Measurements from ENCODE around the gene BUB1B.
"Not testable (repeated sequence)": the region's sequence is repeated elsewhere in the genome, so short reads cannot be mapped to it uniquely, and the experiment has no call there.

The BUB1B gene

GRCh38 chr15:40121911-40122638 lies 38.8 kb upstream of the BUB1B start:
- Histone ChIP-seq H3K9me2 (replicated peaks; ENCODE audit: insufficient read depth, low read length) (no peaks in the 10 kb centered on the region), H3K36me3 (replicated peaks; ENCODE audit: insufficient read depth, low read length) (no peaks in the 10 kb centered on the region), H3K9me3 (replicated peaks; ENCODE audit: insufficient read depth, low read length) (no peaks in the 10 kb centered on the region), H3K27me3 (replicated peaks; ENCODE audit: insufficient read depth, low read length) (no peaks in the 10 kb centered on the region), H3K4me1 (ENCODE audit: low read length) (no peaks in the 10 kb centered on the region), H3K4me2 (ENCODE audit: low read depth, low read length) (no peak overlapping the region), H2AFZ (ENCODE audit: low read length) (no peak overlapping the region), H3K79me2 (ENCODE audit: low read length) (no peaks in the 10 kb centered on the region), H3K4me3 (ENCODE audit: low read length) (no peak overlapping the region), H4K20me1 (ENCODE audit: insufficient read depth, low read length) (no peaks in the 10 kb centered on the region), H3K27ac (ENCODE audit: low read length) (no peak overlapping the region), H3F3A (ENCODE audit: insufficient read depth, low read length) (no peaks in the 10 kb centered on the region), H3K9ac (ENCODE audit: low read length) (no peak overlapping the region)
- DNase-seq = no peak
- TF ChIP-seq EZH2phosphoT487 (IDR thresholded peaks at IDR 0.05; ENCODE audit: low read length) (no peak), EZH2 (optimal IDR thresholded peaks at IDR 0.05; ENCODE audit: low read depth, low read length) (no peak), CTCF (IDR thresholded peaks at IDR 0.05; ENCODE audit: low read length) (no peak)

GRCh38 chr15:40122989-40123388 lies 37.9 kb upstream of the BUB1B start:
- not testable (repeated sequence) for H3K4me1 ChIP-seq (ENCODE audit: low read length); H3K27ac ChIP-seq (ENCODE audit: low read length); H3K4me3 ChIP-seq (ENCODE audit: low read length); DNase-seq; H3K36me3 ChIP-seq (replicated peaks; ENCODE audit: insufficient read depth, low read length); H3K4me2 ChIP-seq (ENCODE audit: low read depth, low read length); H3K79me2 ChIP-seq (ENCODE audit: low read length); H3K9me3 ChIP-seq (replicated peaks; ENCODE audit: insufficient read depth, low read length); H3F3A ChIP-seq (ENCODE audit: insufficient read depth, low read length); H3K27me3 ChIP-seq (replicated peaks; ENCODE audit: insufficient read depth, low read length); H2AFZ ChIP-seq (ENCODE audit: low read length); H3K9ac ChIP-seq (ENCODE audit: low read length); H4K20me1 ChIP-seq (ENCODE audit: insufficient read depth, low read length); H3K9me2 ChIP-seq (replicated peaks; ENCODE audit: insufficient read depth, low read length)

GRCh38 chr15:40123863-40124262 lies 37.0 kb upstream of the BUB1B start:
- H3K9me2 ChIP-seq (replicated peaks; ENCODE audit: insufficient read depth, low read length); H3K79me2 ChIP-seq (ENCODE audit: low read length); DNase-seq; H3K9me3 ChIP-seq (replicated peaks; ENCODE audit: insufficient read depth, low read length); H4K20me1 ChIP-seq (ENCODE audit: insufficient read depth, low read length); H3K27me3 ChIP-seq (replicated peaks; ENCODE audit: insufficient read depth, low read length); H3K4me3 ChIP-seq (ENCODE audit: low read length); H3K9ac ChIP-seq (ENCODE audit: low read length); H3F3A ChIP-seq (ENCODE audit: insufficient read depth, low read length); H3K4me2 ChIP-seq (ENCODE audit: low read depth, low read length); H2AFZ ChIP-seq (ENCODE audit: low read length); H3K4me1 ChIP-seq (ENCODE audit: low read length); H3K36me3 ChIP-seq (replicated peaks; ENCODE audit: insufficient read depth, low read length); H3K27ac ChIP-seq (ENCODE audit: low read length): not testable (repeated sequence)

GRCh38 chr15:40124333-40124732 lies 36.5 kb upstream of the BUB1B start:
- H3K4me3 ChIP-seq (ENCODE audit: low read length); H3F3A ChIP-seq (ENCODE audit: insufficient read depth, low read length); H3K27ac ChIP-seq (ENCODE audit: low read length); H3K9me3 ChIP-seq (replicated peaks; ENCODE audit: insufficient read depth, low read length); H3K79me2 ChIP-seq (ENCODE audit: low read length); H4K20me1 ChIP-seq (ENCODE audit: insufficient read depth, low read length); DNase-seq; H3K4me1 ChIP-seq (ENCODE audit: low read length); H3K4me2 ChIP-seq (ENCODE audit: low read depth, low read length); H3K9ac ChIP-seq (ENCODE audit: low read length); H3K36me3 ChIP-seq (replicated peaks; ENCODE audit: insufficient read depth, low read length); H3K27me3 ChIP-seq (replicated peaks; ENCODE audit: insufficient read depth, low read length); H2AFZ ChIP-seq (ENCODE audit: low read length); H3K9me2 ChIP-seq (replicated peaks; ENCODE audit: insufficient read depth, low read length): not testable (repeated sequence)

GRCh38 chr15:40124807-40125285 lies 36.0 kb upstream of the BUB1B start:
- H3K36me3 ChIP-seq (replicated peaks; ENCODE audit: insufficient read depth, low read length); H3K79me2 ChIP-seq (ENCODE audit: low read length); H3K9me3 ChIP-seq (replicated peaks; ENCODE audit: insufficient read depth, low read length); H3K27me3 ChIP-seq (replicated peaks; ENCODE audit: insufficient read depth, low read length); H3K4me3 ChIP-seq (ENCODE audit: low read length); H3K27ac ChIP-seq (ENCODE audit: low read length); H4K20me1 ChIP-seq (ENCODE audit: insufficient read depth, low read length); H2AFZ ChIP-seq (ENCODE audit: low read length); H3K9ac ChIP-seq (ENCODE audit: low read length); DNase-seq; H3K9me2 ChIP-seq (replicated peaks; ENCODE audit: insufficient read depth, low read length); H3K4me2 ChIP-seq (ENCODE audit: low read depth, low read length); H3F3A ChIP-seq (ENCODE audit: insufficient read depth, low read length); H3K4me1 ChIP-seq (ENCODE audit: low read length): not testable (repeated sequence)

All from MM.1S (cell line).